Kidney epithelial cell (primary cell): ENCODE results near the gene LILRB1. TPM values are rescaled to one million over a fixed set of nuclear protein-coding genes. Genes with fewer than 3 reads are reported as not detected.
"Not testable (repeated sequence)": the region's sequence is repeated elsewhere in the genome, so short reads cannot be mapped to it uniquely, and the experiment has no call there.

Source experiments
- DNase-seq: peaks from one replicate; pipeline ENCODE4 v3.0.0-alpha.2; 2010; ENCODE audit warnings: low read depth
- H3K27me3 ChIP-seq: 2 replicates; pipeline ENCODE4 v1.6.0; 2011; ENCODE audit warnings: low read length; ENCODE audit not compliant: control insufficient read depth, insufficient read depth
- H3K36me3 ChIP-seq: 2 replicates; pipeline ENCODE4 v1.5.1; 2011; ENCODE audit warnings: low read length; ENCODE audit not compliant: control insufficient read depth, insufficient read depth
- H3K4me3 ChIP-seq: 2 replicates; pipeline ENCODE4 v1.5.1; 2011; ENCODE audit warnings: low read depth, mild to moderate bottlenecking, control low read depth, low read length
- CTCF ChIP-seq: IDR thresholded peaks from 2 replicates; pipeline ENCODE4 v1.5.1; 2011; ENCODE audit warnings: mild to moderate bottlenecking, moderate library complexity, low read length, control low read depth, inconsistent platforms; ENCODE audit not compliant: insufficient read depth, poor library complexity, severe bottlenecking
- total RNA-seq: library from RNA; depleted of rRNA; stranded (reverse); fragments of >200 nt; gene quantifications from 2 replicates; pipeline ENCODE4 v1.2.3, GENCODE V29; 2015

The LILRB1 gene
- total RNA-seq, 1 donor from 2014 or later: not detected

DNA sequence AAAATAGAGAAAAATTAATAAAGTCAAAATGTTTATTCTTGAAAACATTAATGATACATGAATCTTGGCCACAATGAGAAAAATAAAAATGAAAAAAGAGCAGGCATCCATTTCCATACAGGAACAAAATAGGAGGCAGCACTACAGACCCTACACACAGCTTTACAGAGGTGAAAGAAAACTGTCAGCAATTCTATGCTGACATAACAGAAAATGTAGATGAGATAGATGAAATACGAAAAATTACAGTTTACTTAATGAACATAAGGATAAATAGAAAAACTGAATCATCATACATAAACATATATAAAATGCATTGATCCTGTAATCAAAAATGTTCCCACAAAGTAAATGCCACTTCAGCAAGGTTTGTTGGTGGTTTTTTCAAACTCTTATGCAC is 38.1 kb downstream of the LILRB1 start:
- no peak for TF ChIP-seq CTCF
- no peak for DNase-seq
- no peak overlapping the region for H3K4me3 ChIP-seq
- H3K36me3 ChIP-seq: no peaks in the 10 kb centered on the region
- H3K27me3 ChIP-seq: no peaks in the 10 kb centered on the region

- TF ChIP-seq CTCF: no peak
- Histone ChIP-seq H3K27me3 (no peaks in the 10 kb centered on the region), H3K4me3 (no peak overlapping the region), H3K36me3 (no peaks in the 10 kb centered on the region)
- no peak for DNase-seq
Observed at GRCh38 chr19:54670576-54671357, 40.5 kb downstream of the LILRB1 start.

GRCh38 chr19:54673222-54673621 is 42.9 kb downstream of the LILRB1 start:
- H3K36me3 ChIP-seq: no peaks in the 10 kb centered on the region
- no peak for TF ChIP-seq CTCF
- no peak overlapping the region for H3K4me3 ChIP-seq
- no peak for DNase-seq
- H3K27me3 ChIP-seq: no peaks in the 10 kb centered on the region

DNA sequence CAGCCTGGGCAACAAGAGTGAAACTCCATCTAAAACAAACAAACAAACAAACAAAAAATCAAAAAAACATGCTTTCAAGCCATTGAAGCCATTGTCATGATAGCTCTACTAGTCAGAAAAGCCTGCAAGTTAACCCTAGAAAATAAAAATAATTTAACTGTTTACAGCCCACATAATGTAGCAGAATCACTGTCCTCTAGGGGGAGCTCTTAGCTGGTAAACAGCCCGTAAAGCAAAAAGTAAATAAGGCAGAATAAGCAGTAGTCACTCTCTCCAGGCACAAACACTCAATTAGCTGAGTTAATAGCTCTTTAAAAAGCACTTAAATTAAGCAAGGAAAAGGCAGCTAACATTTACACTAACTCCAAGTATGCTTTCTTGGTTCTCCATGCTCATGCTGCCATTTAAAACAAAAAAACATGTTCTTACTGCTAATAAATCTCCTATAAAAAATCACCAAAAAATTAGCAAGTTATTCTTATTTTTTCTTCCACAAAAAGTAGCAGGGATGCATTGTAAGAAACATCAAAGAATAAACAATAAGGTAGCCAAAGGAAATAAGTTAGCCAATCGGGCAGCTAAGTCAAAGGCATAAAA is 43.8 kb downstream of the LILRB1 start:
- TF ChIP-seq CTCF: peak; percentile 47
- Histone ChIP-seq H3K27me3 (no peaks in the 10 kb centered on the region), H3K4me3 (no peak overlapping the region), H3K36me3 (no peaks in the 10 kb centered on the region)
- no peak for DNase-seq

DNA sequence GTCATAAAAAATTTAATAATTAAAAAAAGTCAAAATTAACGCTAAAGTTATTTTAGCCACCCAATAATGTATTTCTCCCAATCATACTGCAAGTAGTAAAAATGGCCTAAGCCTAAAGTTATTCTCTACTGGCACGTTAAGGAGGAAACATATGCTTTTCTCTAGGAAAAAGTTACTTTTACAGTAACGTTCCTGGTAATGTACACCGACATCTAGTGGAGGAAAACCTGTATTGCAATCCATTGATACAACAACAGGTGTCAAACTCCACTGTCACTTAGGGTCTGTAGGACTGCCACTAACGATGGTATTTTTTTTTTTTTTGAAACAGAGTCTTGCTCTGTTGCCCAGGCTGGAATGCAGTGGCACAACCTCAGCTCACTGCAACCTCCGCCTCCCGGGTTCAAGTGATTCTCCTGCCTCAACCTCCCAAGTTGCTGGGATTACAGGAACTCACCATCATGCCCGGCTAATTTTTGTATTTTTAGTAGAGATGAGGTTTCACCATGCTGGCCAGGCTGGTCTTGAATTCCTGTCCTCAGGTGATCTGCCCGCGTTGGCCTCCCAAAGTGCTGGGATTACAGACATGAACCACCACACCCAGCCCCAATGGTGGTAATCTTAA is 46.0 kb downstream of the LILRB1 start:
- H3K27me3 ChIP-seq, H3K36me3 ChIP-seq, H3K4me3 ChIP-seq, DNase-seq: not testable (repeated sequence)
- TF ChIP-seq CTCF: peak; percentile 73

GRCh38 chr19:54677217-54677616 is 46.9 kb downstream of the LILRB1 start:
- Histone ChIP-seq H3K36me3 (no peaks in the 10 kb centered on the region), H3K4me3 (no peak overlapping the region), H3K27me3 (no peaks in the 10 kb centered on the region)
- no peak for TF ChIP-seq CTCF
- DNase-seq: no peak

DNA sequence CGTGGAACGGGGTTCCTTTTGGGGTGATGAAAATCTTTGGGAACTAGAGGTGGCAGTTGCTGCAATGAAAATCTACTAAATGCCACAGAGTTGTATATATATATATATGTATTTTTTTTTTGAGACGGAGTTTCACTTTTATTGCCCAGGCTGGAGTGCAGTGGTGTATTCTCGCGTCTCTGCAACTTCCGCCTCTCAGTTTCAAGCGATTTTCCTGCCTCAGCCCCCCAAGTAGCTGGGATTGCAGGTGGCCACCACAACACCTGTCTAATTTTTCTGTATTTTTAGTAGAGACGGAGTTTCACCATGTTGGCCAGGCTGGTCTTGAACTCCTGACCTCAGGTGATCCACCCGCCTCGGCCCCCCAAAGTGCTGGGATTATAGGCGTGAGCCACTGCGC is 51.3 kb downstream of the LILRB1 start:
- not testable (repeated sequence) for H3K27me3 ChIP-seq, H3K4me3 ChIP-seq, H3K36me3 ChIP-seq, DNase-seq
